ENCODE measurements around the gene GALNT17.

DNA sequence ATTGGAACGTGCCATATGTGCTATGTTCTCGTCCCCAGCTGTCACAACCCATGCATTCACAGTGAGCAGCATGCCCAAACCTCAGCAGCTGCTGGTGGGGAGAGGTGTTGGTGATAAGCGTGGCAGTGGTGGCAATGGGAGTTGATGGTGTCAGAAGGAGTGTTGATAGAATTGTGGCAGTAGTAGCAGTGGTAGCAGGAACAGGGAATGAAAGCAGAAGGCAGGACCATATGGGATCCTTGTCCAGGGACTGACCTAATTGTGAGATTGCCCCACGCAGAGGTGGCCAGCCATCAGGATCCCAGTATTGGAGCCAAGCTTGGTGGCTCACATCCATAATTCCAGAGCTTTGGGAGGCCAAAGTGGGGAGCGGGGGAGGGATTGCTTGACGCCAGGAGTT lies 276.3 kb downstream of the GALNT17 start:
- no peak for TF ChIP-seq EZH2 (IDR thresholded peaks at IDR 0.05; ENCODE audit: low read length, unreplicated experiment)
- TF ChIP-seq, protein P1, sequence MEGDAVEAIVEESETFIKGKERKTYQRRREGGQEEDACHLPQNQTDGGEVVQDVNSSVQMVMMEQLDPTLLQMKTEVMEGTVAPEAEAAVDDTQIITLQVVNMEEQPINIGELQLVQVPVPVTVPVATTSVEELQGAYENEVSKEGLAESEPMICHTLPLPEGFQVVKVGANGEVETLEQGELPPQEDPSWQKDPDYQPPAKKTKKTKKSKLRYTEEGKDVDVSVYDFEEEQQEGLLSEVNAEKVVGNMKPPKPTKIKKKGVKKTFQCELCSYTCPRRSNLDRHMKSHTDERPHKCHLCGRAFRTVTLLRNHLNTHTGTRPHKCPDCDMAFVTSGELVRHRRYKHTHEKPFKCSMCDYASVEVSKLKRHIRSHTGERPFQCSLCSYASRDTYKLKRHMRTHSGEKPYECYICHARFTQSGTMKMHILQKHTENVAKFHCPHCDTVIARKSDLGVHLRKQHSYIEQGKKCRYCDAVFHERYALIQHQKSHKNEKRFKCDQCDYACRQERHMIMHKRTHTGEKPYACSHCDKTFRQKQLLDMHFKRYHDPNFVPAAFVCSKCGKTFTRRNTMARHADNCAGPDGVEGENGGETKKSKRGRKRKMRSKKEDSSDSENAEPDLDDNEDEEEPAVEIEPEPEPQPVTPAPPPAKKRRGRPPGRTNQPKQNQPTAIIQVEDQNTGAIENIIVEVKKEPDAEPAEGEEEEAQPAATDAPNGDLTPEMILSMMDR (conservative IDR thresholded peaks at IDR 0.05; ENCODE audit: low read depth, low read length), result no peak
